Activated T-cell treated with anti-CD3 and anti-CD28 coated beads, Interleukin-2, amount 50 U/mL, for 72 hours (primary cell): ENCODE results near the gene LPO. TPM values are rescaled to one million over a fixed set of nuclear protein-coding genes. Genes with fewer than 3 reads are reported as not detected.

Experiments
- ATAC-seq, 2 donors: fragments of 150-1000 bp; cut with Tn5 transposase; replicated peaks in 1 of 2; 2 replicates each; pipeline ENCODE4 v1.10.0; 2021; ENCODE audit warnings: moderate library complexity in 2 of 2, mild to moderate bottlenecking in 1 of 2
- DNase-seq, 2 donors: peaks; one replicate each; pipeline ENCODE4 v3.0.0; 2021 to 2022; ENCODE audit warnings: mixed read lengths in 1 of 2
- H3K27ac Mint-ChIP-seq: one replicate; pipeline ENCODE4 v1.8.0; 2022; ENCODE audit warnings: mild to moderate bottlenecking, moderate library complexity, mixed read lengths
- H3K27me3 Mint-ChIP-seq: one replicate; pipeline ENCODE4 v1.8.0; 2022; ENCODE audit warnings: low read depth, mixed read lengths
- H3K36me3 Mint-ChIP-seq, 2 donors: one replicate each; pipeline ENCODE4 v1.8.0; 2022; ENCODE audit warnings: mixed read lengths in 2 of 2, mild to moderate bottlenecking in 1 of 2; ENCODE audit not compliant: insufficient read depth in 2 of 2
- H3K4me1 Mint-ChIP-seq: one replicate; pipeline ENCODE4 v1.8.0; 2022; ENCODE audit warnings: low read depth, mixed read lengths
- H3K4me3 Mint-ChIP-seq, 2 donors: one replicate each; pipeline ENCODE4 v1.8.0; 2022; ENCODE audit warnings: mild to moderate bottlenecking in 2 of 2, mixed read lengths in 2 of 2, moderate library complexity in 2 of 2
- H3K9me3 Mint-ChIP-seq, 2 donors: one replicate each; pipeline ENCODE4 v1.8.0; 2022; ENCODE audit warnings: mixed read lengths in 2 of 2
- total RNA-seq, 2 donors: library from RNA; stranded (reverse); gene quantifications; one replicate each; pipeline ENCODE4 v1.2.3, GENCODE V29; 2022

The LPO gene
- total RNA-seq, 2 donors from 2014 or later, result 0.12 to 0.31 TPM

GRCh38 chr17:58302919-58303585 is 64.7 kb downstream of the LPO start:
- Mint-ChIP-seq H3K4me1 (no peaks in the 10 kb centered on the region), H3K27ac (no peak overlapping the region), H3K9me3 (no peaks in the 10 kb centered on the region), H3K36me3 (no peaks in the 10 kb centered on the region), H3K27me3 (no peaks in the 10 kb centered on the region), H3K4me3 (no peak overlapping the region)
- DNase-seq (no peak), ATAC-seq (no peak)

GRCh38 chr17:58303971-58304749 is 65.8 kb downstream of the LPO start:
- peak; percentile 61 to 67 for ATAC-seq
- no peak overlapping the region for H3K27ac Mint-ChIP-seq
- no peaks in the 10 kb centered on the region for H3K36me3 Mint-ChIP-seq
- no peak overlapping the region for H3K4me3 Mint-ChIP-seq
- no peaks in the 10 kb centered on the region for H3K27me3 Mint-ChIP-seq
- peak; percentile 69 to 70 for DNase-seq
- H3K4me1 Mint-ChIP-seq, result no peaks in the 10 kb centered on the region
- H3K9me3 Mint-ChIP-seq, result no peaks in the 10 kb centered on the region

DNA sequence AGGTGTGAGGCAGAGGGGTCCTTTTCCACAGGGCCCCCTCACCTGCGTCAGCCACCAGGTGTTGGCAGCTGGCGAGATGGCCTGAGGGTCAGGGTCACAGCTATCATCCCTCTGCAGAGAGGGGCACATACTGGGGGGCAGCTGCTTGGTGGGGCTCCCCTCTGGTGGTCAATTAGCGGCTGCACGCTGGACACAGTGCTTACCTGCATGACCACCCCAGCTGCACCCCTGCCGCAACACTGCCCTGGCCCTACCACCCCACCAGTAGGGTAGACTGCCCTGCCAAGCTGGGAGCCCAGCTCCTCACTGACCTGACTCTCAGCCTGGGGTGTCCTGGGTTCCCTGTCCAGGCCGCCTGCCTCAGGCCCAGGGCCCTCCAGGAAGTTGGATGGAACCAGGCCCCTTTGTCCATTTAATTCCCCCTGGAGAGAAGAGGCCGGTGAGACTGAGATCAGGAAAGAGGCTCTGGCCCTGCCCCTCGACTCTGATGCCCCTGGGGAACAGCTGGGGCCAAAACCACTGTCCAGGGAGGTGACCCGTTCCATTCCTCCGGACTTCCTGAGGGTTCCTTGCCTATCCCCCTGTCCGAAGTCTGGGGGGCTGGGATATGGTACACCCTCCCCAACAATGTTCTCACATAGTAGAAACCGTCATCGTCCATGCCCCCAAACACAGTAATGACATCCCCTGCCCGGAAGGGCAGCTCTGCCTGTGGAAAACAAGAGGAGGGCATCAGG is 66.5 kb downstream of the LPO start:
- Mint-ChIP-seq H3K4me3 (no peak overlapping the region), H3K27ac (no peak overlapping the region), H3K27me3 (no peaks in the 10 kb centered on the region), H3K4me1 (no peaks in the 10 kb centered on the region), H3K9me3 (no peaks in the 10 kb centered on the region), H3K36me3 (no peaks in the 10 kb centered on the region)
- ATAC-seq, result no peak
- no peak for DNase-seq

DNA sequence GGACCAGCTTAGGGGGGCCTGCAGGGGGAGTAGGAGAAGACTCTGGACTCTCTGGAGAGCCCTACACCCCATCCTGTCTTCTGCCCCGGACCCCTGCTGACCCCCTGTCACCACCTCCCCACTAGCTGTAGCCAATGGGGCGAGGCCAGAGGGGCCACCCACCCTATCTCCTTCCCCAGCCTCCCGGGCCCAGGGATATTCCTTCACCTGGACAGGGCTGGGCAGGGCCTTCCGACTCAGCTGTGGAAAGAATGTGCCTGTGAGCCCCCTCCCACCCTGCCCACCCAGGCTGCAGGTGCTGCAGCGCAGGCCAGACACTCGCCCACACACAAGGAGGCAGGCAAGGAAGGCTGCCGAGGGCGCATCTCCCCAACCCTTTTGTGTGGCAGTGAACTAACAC is 67.2 kb downstream of the LPO start:
- Mint-ChIP-seq H3K4me1 (no peaks in the 10 kb centered on the region), H3K36me3 (no peaks in the 10 kb centered on the region), H3K27me3 (no peaks in the 10 kb centered on the region), H3K9me3 (no peaks in the 10 kb centered on the region), H3K4me3 (no peak overlapping the region), H3K27ac (no peak overlapping the region)
- DNase-seq (no peak), ATAC-seq (no peak)

GRCh38 chr17:58306131-58306951 is 68.0 kb downstream of the LPO start:
- Mint-ChIP-seq H3K9me3 (no peaks in the 10 kb centered on the region), H3K4me1 (no peaks in the 10 kb centered on the region), H3K36me3 (no peaks in the 10 kb centered on the region), H3K4me3 (no peak overlapping the region), H3K27ac (no peak overlapping the region), H3K27me3 (no peaks in the 10 kb centered on the region)
- DNase-seq (no peak), ATAC-seq (no peak)

DNA sequence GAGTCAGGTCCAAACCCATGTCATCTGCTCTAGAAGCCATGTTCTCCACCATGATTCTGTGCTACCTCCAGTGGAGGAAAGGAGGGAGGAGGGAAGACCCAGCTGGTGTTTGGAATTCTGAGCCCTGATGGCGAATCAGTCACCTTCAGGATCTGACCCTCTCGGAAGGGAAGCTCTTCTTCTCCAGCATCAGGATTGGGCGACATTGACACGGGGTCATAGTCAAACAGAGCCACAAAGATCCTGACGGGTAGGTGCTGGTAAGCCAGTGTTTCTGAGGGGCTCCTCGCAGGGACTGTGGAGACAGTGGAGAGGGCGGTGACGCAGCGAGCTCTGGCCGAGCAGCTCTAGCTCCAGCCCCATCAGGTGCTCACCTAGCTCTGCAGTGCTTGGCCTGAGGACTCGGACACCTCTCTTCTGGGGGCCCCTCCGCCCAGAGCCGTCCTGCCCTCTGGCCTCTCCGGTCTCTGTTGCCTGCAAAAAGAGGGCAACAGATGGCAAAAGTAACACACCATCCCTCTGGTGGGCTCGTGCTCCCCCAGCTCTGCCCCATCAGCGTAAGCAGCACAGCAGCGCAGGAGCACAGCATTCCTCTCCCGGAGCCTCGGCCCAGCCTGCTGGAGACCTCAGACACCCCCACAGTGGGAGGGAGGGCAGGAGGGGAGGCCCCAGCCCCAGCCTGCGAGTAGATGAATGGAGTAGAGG is 69.2 kb downstream of the LPO start:
- ATAC-seq (no peak), DNase-seq (no peak)
- Mint-ChIP-seq H3K4me3 (no peak overlapping the region), H3K27ac (no peak overlapping the region), H3K9me3 (no peaks in the 10 kb centered on the region), H3K36me3 (no peaks in the 10 kb centered on the region), H3K27me3 (no peaks in the 10 kb centered on the region), H3K4me1 (no peaks in the 10 kb centered on the region)

- no peak overlapping the region for H3K27ac Mint-ChIP-seq
- no peak for DNase-seq
- no peaks in the 10 kb centered on the region for H3K27me3 Mint-ChIP-seq
- H3K4me3 Mint-ChIP-seq, result no peak overlapping the region
- ATAC-seq, result no peak
- H3K36me3 Mint-ChIP-seq, result no peaks in the 10 kb centered on the region
- H3K9me3 Mint-ChIP-seq, result no peaks in the 10 kb centered on the region
- no peaks in the 10 kb centered on the region for H3K4me1 Mint-ChIP-seq
Measured at GRCh38 chr17:58308173-58308984, 70.0 kb downstream of the LPO start.

- Mint-ChIP-seq H3K4me1 (peaks cover 4% of the 10 kb centered on the region), H3K4me3 (no peak overlapping the region), H3K27ac (no peak overlapping the region), H3K36me3 (no peaks in the 10 kb centered on the region), H3K9me3 (no peaks in the 10 kb centered on the region), H3K27me3 (no peaks in the 10 kb centered on the region)
- no peak for ATAC-seq
- DNase-seq, result no peak
Measured at GRCh38 chr17:58308985-58309917, 70.9 kb downstream of the LPO start.

DNA sequence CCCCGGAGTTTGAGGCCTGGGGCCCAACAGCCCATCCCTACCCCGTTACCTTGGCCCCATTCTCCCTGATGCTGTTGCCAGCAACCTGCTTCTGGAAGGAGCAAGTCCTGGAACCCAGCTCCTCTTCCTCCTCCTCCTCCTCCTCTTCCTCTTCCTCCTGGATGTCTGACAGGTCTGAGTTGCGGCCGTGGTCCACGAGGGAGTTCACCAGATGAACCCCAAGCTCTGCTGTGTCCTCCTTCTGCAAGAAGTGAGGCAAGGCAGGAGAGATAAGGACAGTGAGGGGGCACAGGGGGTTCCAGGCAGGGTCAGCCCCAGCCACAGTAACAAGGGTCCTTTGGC is 71.5 kb downstream of the LPO start:
- no peak for DNase-seq
- Mint-ChIP-seq H3K9me3 (no peaks in the 10 kb centered on the region), H3K4me3 (no peak overlapping the region), H3K4me1 (peaks cover 4% of the 10 kb centered on the region), H3K36me3 (no peaks in the 10 kb centered on the region), H3K27me3 (no peaks in the 10 kb centered on the region), H3K27ac (no peak overlapping the region)
- no peak for ATAC-seq

GRCh38 chr17:58310511-58311428 is 72.4 kb downstream of the LPO start:
- peaks cover 4% of the 10 kb centered on the region for H3K4me1 Mint-ChIP-seq
- no peaks in the 10 kb centered on the region for H3K27me3 Mint-ChIP-seq
- H3K27ac Mint-ChIP-seq, result no peak overlapping the region
- no peaks in the 10 kb centered on the region for H3K9me3 Mint-ChIP-seq
- ATAC-seq (no peak), DNase-seq (peak in 1 of 2 donors; percentile 6)
- H3K36me3 Mint-ChIP-seq, result no peaks in the 10 kb centered on the region
- no peak overlapping the region for H3K4me3 Mint-ChIP-seq
